Motor neuron (in vitro differentiated cells): ENCODE measurements around the gene UCHL3. TPM values are rescaled to one million over a fixed set of nuclear protein-coding genes. Genes with fewer than 3 reads are reported as not detected.

Experiments used
- ATAC-seq, 8 experiments: fragments of 200-7000 bp; cut with Tn5 transposase; replicated peaks in 6 of 8; 2 replicates each; pipeline ENCODE4 v1.8.0; 2021; ENCODE audit warnings: mild to moderate bottlenecking in 8 of 8, moderate library complexity in 8 of 8
- H3K27ac ChIP-seq, 2 donors: fragments of 250-450 bp; sonication (Bioruptor Pico); 2 replicates each; pipeline ENCODE4 v1.9.0; 2021; ENCODE audit warnings: antibody characterized with exemption in 2 of 2, mild to moderate bottlenecking in 2 of 2, moderate library complexity in 1 of 2
- H3K4me1 ChIP-seq, 2 donors: fragments of 250-450 bp; sonication (Bioruptor Pico); replicated peaks in 1 of 2; 2 replicates each; pipeline ENCODE4 v1.6.1; 2021; ENCODE audit warnings: antibody characterized with exemption in 2 of 2, mild to moderate bottlenecking in 2 of 2, moderate library complexity in 1 of 2
- H3K4me3 ChIP-seq, 5 donors: fragments of 250-450 bp; sonication (Bioruptor Pico); 2 replicates each; pipeline ENCODE4 v1.9.0; 2021; ENCODE audit warnings: antibody characterized with exemption in 5 of 5, mild to moderate bottlenecking in 5 of 5, moderate library complexity in 4 of 5
- WGBS, 10 experiments: fragments of 450-650 bp; shearing (Covaris generic); methylation state at CpG; one replicate each; pipeline ENCODE4 v1.0.0; 2022; 5-methylcytosine and 5-hydroxymethylcytosine counted together
- in situ Hi-C, 9 experiments: fragments of 400-800 bp; cut with MboI; loops; one replicate each; pipeline ENCODE4 v1.15.0; 2021; ENCODE audit warnings: low sequenced_read_pairs in 9 of 9, low pct_unique_long_range_greater_than_20kb in 2 of 9; ENCODE audit not compliant: unreplicated experiment in 9 of 9
- total RNA-seq, 8 experiments: library from RNA; unstranded; fragments of 300-600 nt; gene quantifications; 2 replicates each; pipeline versions ENCODE4 v1.2.3 to v1.2.4, GENCODE V29; 2022

Gene UCHL3
- total RNA-seq, 8 experiments from 2014 or later: 31.5 to 48.6 (median 44.5) TPM

- Histone ChIP-seq H3K27ac (no peak overlapping the region), H3K4me1 (no peaks in the 10 kb centered on the region), H3K4me3 (no peak overlapping the region)
- in situ Hi-C loops: no loop called here
- ATAC-seq: no peak
- 42 to 100% (median 90%) methylated on average over 1 to 2 of the region's 2 CpGs; no CpG with 5 or more reads in 2 of the 10 experiments for WGBS, 10 experiments
Measured at GRCh38 chr13:75558145-75558840, 8.7 kb downstream of the UCHL3 start.

GRCh38 chr13:75566658-75567057, 17.1 kb downstream of the UCHL3 start:
- in situ Hi-C loops: no loop called here
- Histone ChIP-seq H3K4me1 (no peaks in the 10 kb centered on the region), H3K4me3 (no peak overlapping the region), H3K27ac (no peak overlapping the region)
- ATAC-seq: peak in 5 of 8 experiments; percentile 31 to 60 (median 44)

DNA sequence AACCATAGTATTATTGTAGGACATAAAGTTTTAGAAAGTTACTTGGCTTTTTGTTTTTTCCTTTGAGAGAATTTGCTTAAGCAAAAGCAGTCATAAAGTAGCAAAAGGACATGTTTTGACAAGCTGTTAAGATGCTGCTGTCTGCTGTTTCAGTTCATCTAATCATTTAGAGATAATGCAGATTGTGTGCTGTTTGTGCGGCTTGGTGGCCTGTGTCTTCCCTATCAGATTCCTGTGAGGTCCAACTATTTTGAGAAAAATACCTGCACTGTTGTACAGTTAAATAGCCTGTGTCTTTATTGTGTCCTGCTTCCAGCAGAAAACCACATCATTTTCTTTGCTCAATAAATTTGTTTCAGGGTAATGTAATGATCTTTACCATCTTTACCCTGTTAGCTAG, 20.0 kb downstream of the UCHL3 start:
- no peak overlapping the region for H3K4me3 ChIP-seq
- no peak overlapping the region for H3K27ac ChIP-seq
- no peak for ATAC-seq
- in situ Hi-C loops: no loop called here
- H3K4me1 ChIP-seq: no peaks in the 10 kb centered on the region
- WGBS, 10 experiments: 78 to 100% (median 100%) methylated on average over 1 of the region's 1 CpG; no CpG with 5 or more reads in 2 of the 10 experiments

DNA sequence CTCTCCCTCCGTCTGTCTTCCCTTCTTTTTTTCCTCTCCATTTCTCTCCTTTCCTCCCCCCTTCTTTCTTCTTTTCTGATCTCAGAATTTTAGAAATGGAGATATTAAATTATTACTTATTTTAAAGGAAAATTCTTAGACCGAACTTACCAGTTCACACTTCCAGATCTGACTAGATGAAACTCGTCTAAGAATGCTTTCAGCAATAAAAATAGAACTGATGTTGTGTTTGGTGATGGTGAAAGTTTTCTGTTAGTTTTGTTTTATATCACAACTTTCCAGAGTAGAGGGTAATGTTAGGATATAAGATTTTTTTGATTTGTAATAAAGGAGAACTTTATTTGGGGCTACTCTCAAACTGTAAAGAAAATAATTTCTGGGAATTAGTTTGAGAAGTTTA, 29.9 kb downstream of the UCHL3 start:
- Histone ChIP-seq H3K4me1 (no peaks in the 10 kb centered on the region), H3K4me3 (no peak overlapping the region), H3K27ac (no peak overlapping the region)
- in situ Hi-C loops: no loop called here
- ATAC-seq: no peak
- WGBS, 10 experiments: 73 to 100% (median 90%) methylated on average over 1 to 3 of the region's 3 CpGs

DNA sequence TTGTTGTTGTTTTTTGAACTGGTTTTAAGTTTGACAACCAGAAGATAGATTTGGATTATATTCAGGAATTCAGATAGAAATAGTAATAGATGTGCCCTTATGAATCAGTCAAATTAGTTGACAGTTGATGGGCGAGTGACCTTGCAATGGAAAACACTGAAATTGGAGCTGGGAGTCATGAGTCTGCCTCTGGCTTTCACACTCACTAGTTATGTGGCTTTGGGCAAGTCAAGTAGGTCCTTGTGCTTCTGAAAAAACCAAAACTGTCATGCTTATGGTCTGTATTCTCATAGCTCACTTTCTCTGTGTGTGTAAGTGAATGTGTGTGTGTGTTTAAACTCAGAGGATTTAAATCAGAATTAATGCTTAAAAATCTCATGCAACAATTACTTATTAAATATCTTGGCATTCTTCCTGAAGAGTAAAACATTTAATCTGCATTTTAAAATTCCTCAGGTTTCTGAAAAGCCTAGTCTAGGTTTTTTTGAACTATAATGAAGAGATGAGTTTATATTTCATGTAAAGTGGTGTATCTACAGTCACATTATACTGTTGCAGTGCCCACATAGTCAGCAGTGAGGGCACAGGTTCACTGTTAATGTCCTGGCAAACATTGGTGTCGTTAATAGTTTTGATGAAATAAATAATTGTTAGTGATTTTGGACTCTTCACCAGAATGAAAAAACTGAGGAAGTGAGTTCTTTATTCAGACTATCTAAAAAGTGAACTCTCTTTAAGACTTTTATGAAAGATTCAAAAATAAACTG, 32.5 kb downstream of the UCHL3 start:
- in situ Hi-C loops: no loop called here
- Histone ChIP-seq H3K27ac (no peak overlapping the region), H3K4me3 (no peak overlapping the region), H3K4me1 (no peaks in the 10 kb centered on the region)
- 71 to 100% (median 93%) methylated on average over 1 to 2 of the region's 2 CpGs; no CpG with 5 or more reads in 1 of the 10 experiments for WGBS, 10 experiments
- ATAC-seq: peak in 2 of 8 experiments; percentile 46 to 84

- Histone ChIP-seq H3K27ac (no peak overlapping the region), H3K4me1 (no peaks in the 10 kb centered on the region), H3K4me3 (no peak overlapping the region)
- ATAC-seq: peak in 2 of 8 experiments; percentile 55 to 60
- in situ Hi-C loops: no loop called here
Measured at GRCh38 chr13:75583091-75583490, 33.5 kb downstream of the UCHL3 start.

- no peak overlapping the region for H3K4me3 ChIP-seq
- ATAC-seq: no peak
- in situ Hi-C loops: no loop called here
- no peak overlapping the region for H3K27ac ChIP-seq
- H3K4me1 ChIP-seq: no peaks in the 10 kb centered on the region
Measured at GRCh38 chr13:75585153-75585552, 35.6 kb downstream of the UCHL3 start.

GRCh38 chr13:75587679-75588078, 38.1 kb downstream of the UCHL3 start:
- ATAC-seq: no peak
- Histone ChIP-seq H3K4me1 (no peaks in the 10 kb centered on the region), H3K27ac (no peak overlapping the region), H3K4me3 (no peak overlapping the region)
- 25 to 100% (median 82%) methylated on average over 1 of the region's 1 CpG; no CpG with 5 or more reads in 4 of the 10 experiments for WGBS, 10 experiments
- in situ Hi-C loops: no loop called here

- in situ Hi-C loops: no loop called here
- Histone ChIP-seq H3K27ac (no peak overlapping the region), H3K4me3 (no peak overlapping the region), H3K4me1 (no peaks in the 10 kb centered on the region)
- ATAC-seq: no peak
- 71 to 100% (median 92%) methylated on average over 1 of the region's 1 CpG; no CpG with 5 or more reads in 1 of the 10 experiments for WGBS, 10 experiments
Measured at GRCh38 chr13:75596657-75597182, 47.1 kb downstream of the UCHL3 start.

DNA sequence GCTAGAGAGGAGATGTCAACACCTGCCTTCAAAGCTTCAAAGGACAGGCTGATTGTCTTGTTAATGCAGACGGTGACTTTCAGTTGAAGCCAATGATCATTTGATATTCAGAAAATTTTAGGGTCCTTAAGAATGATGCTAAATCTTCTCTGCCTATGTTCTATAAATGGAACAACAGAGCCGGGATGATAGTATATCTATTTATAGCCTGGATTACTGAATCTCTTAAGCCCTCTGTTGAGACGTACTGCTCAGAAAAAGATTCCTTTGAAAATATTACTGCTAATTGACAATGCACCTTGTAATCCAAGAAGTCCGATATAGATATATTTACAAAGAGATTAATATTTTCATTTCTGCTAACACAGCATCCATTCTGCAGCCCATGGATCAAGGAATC, 50.8 kb downstream of the UCHL3 start:
- Histone ChIP-seq H3K4me3 (no peak overlapping the region), H3K4me1 (no peaks in the 10 kb centered on the region), H3K27ac (no peak overlapping the region)
- WGBS, 10 experiments: 57 to 83% (median 67%) methylated on average over 1 to 4 of the region's 4 CpGs; no CpG with 5 or more reads in 1 of the 10 experiments
- no peak for ATAC-seq
- in situ Hi-C loops: no loop called here

DNA sequence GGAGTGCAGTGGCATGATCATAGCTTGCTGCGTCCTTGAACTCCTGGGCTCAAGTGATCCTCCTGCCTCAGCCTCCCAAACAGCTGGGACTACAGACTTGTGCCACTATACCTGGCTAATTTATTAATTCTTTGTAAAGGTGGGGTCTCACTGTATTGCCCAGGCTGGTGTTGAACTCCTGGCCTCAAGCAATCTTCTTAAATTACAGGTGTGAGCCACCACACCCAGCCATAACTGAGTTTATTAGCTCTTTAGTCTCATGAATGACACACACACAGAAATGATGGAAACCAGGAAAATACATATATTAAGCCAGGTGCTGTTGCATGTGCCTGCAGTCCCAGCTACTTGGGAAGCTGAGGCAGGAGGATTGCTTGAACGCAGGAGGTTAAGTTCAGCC, 53.4 kb downstream of the UCHL3 start:
- in situ Hi-C loops: no loop called here
- no peak overlapping the region for H3K4me3 ChIP-seq
- no peak for ATAC-seq
- H3K4me1 ChIP-seq: no peaks in the 10 kb centered on the region
- 83 to 100% (median 100%) methylated on average over 1 to 2 of the region's 2 CpGs for WGBS, 10 experiments
- H3K27ac ChIP-seq: no peak overlapping the region

GRCh38 chr13:75607447-75607846, 57.9 kb downstream of the UCHL3 start:
- Histone ChIP-seq H3K4me3 (no peak overlapping the region), H3K27ac (no peak overlapping the region), H3K4me1 (no peaks in the 10 kb centered on the region)
- peak in 1 of 8 experiments; percentile 46 for ATAC-seq
- WGBS, 10 experiments: 37 to 100% (median 91%) methylated on average over 1 to 2 of the region's 2 CpGs; no CpG with 5 or more reads in 2 of the 10 experiments
- in situ Hi-C loops: no loop called here

GRCh38 chr13:75610466-75610865, 60.9 kb downstream of the UCHL3 start:
- no peak for ATAC-seq
- in situ Hi-C loops: no loop called here
- H3K4me1 ChIP-seq: no peaks in the 10 kb centered on the region

More at GRCh38 chr13:75610466-75610865, 60.9 kb downstream of the UCHL3 start:
- Histone ChIP-seq H3K27ac (no peak overlapping the region), H3K4me3 (no peak overlapping the region)
